Activated CD4-positive, CD25-positive, alpha-beta regulatory T cell treated with anti-CD3 and anti-CD28 coated beads, Interleukin-2, amount 50 U/mL, for 16 hours (primary cell): ENCODE data around the gene OLFM2.
"Not testable (repeated sequence)": the region's sequence is repeated elsewhere in the genome, so short reads cannot be mapped to it uniquely, and the experiment has no call there.

ENCODE experiments used
- DNase-seq: peaks from one replicate; pipeline ENCODE4 v3.0.0-alpha.2; 2020; ENCODE audit warnings: low read depth, low spot score

The OLFM2 gene

GRCh38 chr19:9834307-9834725 lies 102.0 kb downstream of the OLFM2 start:
- DNase-seq, result no peak

- DNase-seq, result no peak
Observed at GRCh38 chr19:9828551-9829063, 107.7 kb downstream of the OLFM2 start.

- peak; percentile 85 for DNase-seq
Observed at GRCh38 chr19:9827289-9828238, 108.8 kb downstream of the OLFM2 start, which contains the start of gene UBL5. Gene UBL5, plus strand, starts transcription at chr19:9827918. Its CDS starts 420 bp downstream, at chr19:9828338.

GRCh38 chr19:9823816-9824215 lies 112.5 kb downstream of the OLFM2 start:
- DNase-seq, result no peak

GRCh38 chr19:9820034-9820433 lies 116.3 kb downstream of the OLFM2 start:
- DNase-seq, result not testable (repeated sequence)

- DNase-seq, result no peak
Observed at GRCh38 chr19:9819596-9819909, 116.8 kb downstream of the OLFM2 start.

- DNase-seq, result peak; percentile 100
Observed at GRCh38 chr19:9818734-9819595, 117.3 kb downstream of the OLFM2 start, which contains the start of gene FBXL12. Gene FBXL12, minus strand, starts transcription at chr19:9819079. Its CDS starts 266 bp downstream, at chr19:9818813.

- no peak for DNase-seq
Observed at GRCh38 chr19:9818175-9818733, 118.1 kb downstream of the OLFM2 start.

GRCh38 chr19:9811139-9811538 lies 125.2 kb downstream of the OLFM2 start:
- DNase-seq, result no peak

GRCh38 chr19:9808855-9809824 lies 127.2 kb downstream of the OLFM2 start:
- peak; percentile 10 for DNase-seq

GRCh38 chr19:9806803-9807202 lies 129.5 kb downstream of the OLFM2 start:
- DNase-seq, result no peak
